ENCODE results near the gene ERC2. TPM values are rescaled to one million over a fixed set of nuclear protein-coding genes. Genes with fewer than 3 reads are reported as not detected.

Gene ERC2
- total RNA-seq, 1 donor from 2014 or later: 48.3 TPM

GRCh38 chr3:55969634-55970033, 498.6 kb downstream of the ERC2 start:
- TF ChIP-seq CTCF (IDR thresholded peaks at IDR 0.05; ENCODE audit: partially characterized antibody, unreplicated experiment): no peak
- no peaks in the 10 kb centered on the region for H3K27me3 Mint-ChIP-seq (ENCODE audit: unreplicated experiment)
- no peak overlapping the region for H3K4me3 Mint-ChIP-seq (ENCODE audit: unreplicated experiment)
- H3K36me3 Mint-ChIP-seq (ENCODE audit: unreplicated experiment): no peaks in the 10 kb centered on the region
- DNase-seq: no peak
- peaks cover 3% of the 10 kb centered on the region for H3K9me3 Mint-ChIP-seq (ENCODE audit: unreplicated experiment)
- H3K27ac Mint-ChIP-seq (ENCODE audit: unreplicated experiment): no peak overlapping the region
- no peaks in the 10 kb centered on the region for H3K4me1 Mint-ChIP-seq (ENCODE audit: low read depth, unreplicated experiment)

GRCh38 chr3:55968331-55968730, 499.9 kb downstream of the ERC2 start:
- H3K4me1 Mint-ChIP-seq (ENCODE audit: low read depth, unreplicated experiment): peaks cover 2% of the 10 kb centered on the region
- no peaks in the 10 kb centered on the region for H3K27me3 Mint-ChIP-seq (ENCODE audit: unreplicated experiment)
- DNase-seq: no peak
- no peaks in the 10 kb centered on the region for H3K36me3 Mint-ChIP-seq (ENCODE audit: unreplicated experiment)
- H3K9me3 Mint-ChIP-seq (ENCODE audit: unreplicated experiment): peaks cover 3% of the 10 kb centered on the region
- TF ChIP-seq CTCF (IDR thresholded peaks at IDR 0.05; ENCODE audit: partially characterized antibody, unreplicated experiment): no peak
- no peak overlapping the region for H3K4me3 Mint-ChIP-seq (ENCODE audit: unreplicated experiment)
- H3K27ac Mint-ChIP-seq (ENCODE audit: unreplicated experiment): no peak overlapping the region

- no peaks in the 10 kb centered on the region for H3K36me3 Mint-ChIP-seq (ENCODE audit: unreplicated experiment)
- no peaks in the 10 kb centered on the region for H3K27me3 Mint-ChIP-seq (ENCODE audit: unreplicated experiment)
- no peak overlapping the region for H3K27ac Mint-ChIP-seq (ENCODE audit: unreplicated experiment)
- DNase-seq: no peak
- no peak for TF ChIP-seq CTCF (IDR thresholded peaks at IDR 0.05; ENCODE audit: partially characterized antibody, unreplicated experiment)
- peaks cover 2% of the 10 kb centered on the region for H3K9me3 Mint-ChIP-seq (ENCODE audit: unreplicated experiment)
- H3K4me1 Mint-ChIP-seq (ENCODE audit: low read depth, unreplicated experiment): peaks cover 3% of the 10 kb centered on the region
- no peak overlapping the region for H3K4me3 Mint-ChIP-seq (ENCODE audit: unreplicated experiment)
These were observed 501.7 kb downstream of the ERC2 start for GRCh38 chr3:55966566-55966965.

GRCh38 chr3:55965776-55966175, 502.5 kb downstream of the ERC2 start:
- no peak for DNase-seq
- Mint-ChIP-seq H3K9me3 (ENCODE audit: unreplicated experiment) (peaks cover 2% of the 10 kb centered on the region), H3K4me1 (ENCODE audit: low read depth, unreplicated experiment) (peaks cover 3% of the 10 kb centered on the region), H3K36me3 (ENCODE audit: unreplicated experiment) (no peaks in the 10 kb centered on the region), H3K27me3 (ENCODE audit: unreplicated experiment) (no peaks in the 10 kb centered on the region), H3K4me3 (ENCODE audit: unreplicated experiment) (no peak overlapping the region), H3K27ac (ENCODE audit: unreplicated experiment) (no peak overlapping the region)
- TF ChIP-seq CTCF (IDR thresholded peaks at IDR 0.05; ENCODE audit: partially characterized antibody, unreplicated experiment): no peak

GRCh38 chr3:55964491-55964985, 503.7 kb downstream of the ERC2 start:
- no peak for DNase-seq
- no peak overlapping the region for H3K4me3 Mint-ChIP-seq (ENCODE audit: unreplicated experiment)
- TF ChIP-seq CTCF (IDR thresholded peaks at IDR 0.05; ENCODE audit: partially characterized antibody, unreplicated experiment): no peak
- H3K27me3 Mint-ChIP-seq (ENCODE audit: unreplicated experiment): peaks cover 2% of the 10 kb centered on the region
- H3K9me3 Mint-ChIP-seq (ENCODE audit: unreplicated experiment): peaks cover 2% of the 10 kb centered on the region
- no peak overlapping the region for H3K27ac Mint-ChIP-seq (ENCODE audit: unreplicated experiment)
- peaks cover 3% of the 10 kb centered on the region for H3K4me1 Mint-ChIP-seq (ENCODE audit: low read depth, unreplicated experiment)
- H3K36me3 Mint-ChIP-seq (ENCODE audit: unreplicated experiment): no peaks in the 10 kb centered on the region
